GM06990 (cell line): ENCODE measurements around the gene ADCY9.
A peak's percentile ranks its signal among the peaks of the same experiment; 100 is the strongest.

Experiments used
- DNase-seq: peaks from one replicate; pipeline ENCODE4 v3.0.0-alpha.2; 2011; ENCODE audit not compliant: insufficient read length; ENCODE audit errors: extremely low read depth
- H3K27me3 ChIP-seq: replicated peaks from 2 replicates; pipeline ENCODE4 v1.6.0; 2011; ENCODE audit warnings: low read length; ENCODE audit not compliant: control insufficient read depth, insufficient read depth
- H3K36me3 ChIP-seq: 2 replicates; pipeline ENCODE4 v1.5.1; 2011; ENCODE audit warnings: low read length; ENCODE audit not compliant: control insufficient read depth, insufficient read depth
- H3K4me3 ChIP-seq: replicated peaks from 2 replicates; pipeline ENCODE4 v1.5.1; 2011; ENCODE audit warnings: low read depth, mild to moderate bottlenecking, control low read depth, low read length
- TF ChIP-seq, protein P1 (sequence below): IDR thresholded peaks from 2 replicates; pipeline ENCODE4 v1.5.1; 2011; ENCODE audit warnings: low read length, control low read depth, mild to moderate bottlenecking, inconsistent platforms; ENCODE audit not compliant: insufficient read depth, poor library complexity, severe bottlenecking

The ADCY9 gene

DNA sequence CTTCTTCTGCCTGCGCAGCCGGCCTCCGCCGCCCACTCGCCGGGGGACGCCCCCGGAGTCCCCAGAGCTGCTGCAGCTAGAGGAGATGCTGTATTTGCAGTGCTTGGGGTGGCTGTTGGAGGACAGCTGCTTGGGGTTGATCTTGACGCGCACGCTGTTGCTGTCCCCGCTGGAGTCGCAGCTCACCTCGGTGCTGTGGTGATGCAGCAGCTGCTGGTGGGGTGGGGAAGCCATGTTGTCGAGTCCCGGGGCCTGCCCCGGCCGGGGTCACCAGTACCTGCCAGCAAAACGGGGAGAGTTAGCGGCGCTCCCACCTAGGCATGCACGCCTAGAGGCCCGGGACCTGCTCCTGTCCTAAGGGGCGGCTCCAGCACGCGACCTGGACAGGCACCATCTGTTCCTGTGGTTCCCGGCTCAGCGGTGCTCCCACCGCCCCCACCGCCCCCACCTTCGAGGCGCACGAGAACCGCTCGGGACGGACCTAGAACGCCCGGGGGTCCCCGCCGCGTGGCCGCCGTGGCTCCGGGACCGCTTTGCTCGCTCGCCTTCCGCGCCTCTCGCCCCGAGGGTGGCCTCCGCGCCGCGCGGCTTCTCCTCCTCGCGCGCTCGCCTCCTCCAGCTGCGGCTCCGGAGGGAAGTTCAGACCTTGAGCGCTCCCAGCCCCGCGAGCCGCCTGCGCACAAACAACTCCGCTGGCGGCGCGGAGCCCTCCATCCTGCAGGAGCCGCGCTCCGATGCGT lies 863 bp downstream of the ADCY9 start:
- Histone ChIP-seq H3K36me3 (no peaks in the 10 kb centered on the region), H3K4me3 (peak overlapping the region; percentile 34), H3K27me3 (no peaks in the 10 kb centered on the region; the same call in 1 of the 2 replicates)
- DNase-seq, result peak; percentile 27
- TF ChIP-seq, protein P1, sequence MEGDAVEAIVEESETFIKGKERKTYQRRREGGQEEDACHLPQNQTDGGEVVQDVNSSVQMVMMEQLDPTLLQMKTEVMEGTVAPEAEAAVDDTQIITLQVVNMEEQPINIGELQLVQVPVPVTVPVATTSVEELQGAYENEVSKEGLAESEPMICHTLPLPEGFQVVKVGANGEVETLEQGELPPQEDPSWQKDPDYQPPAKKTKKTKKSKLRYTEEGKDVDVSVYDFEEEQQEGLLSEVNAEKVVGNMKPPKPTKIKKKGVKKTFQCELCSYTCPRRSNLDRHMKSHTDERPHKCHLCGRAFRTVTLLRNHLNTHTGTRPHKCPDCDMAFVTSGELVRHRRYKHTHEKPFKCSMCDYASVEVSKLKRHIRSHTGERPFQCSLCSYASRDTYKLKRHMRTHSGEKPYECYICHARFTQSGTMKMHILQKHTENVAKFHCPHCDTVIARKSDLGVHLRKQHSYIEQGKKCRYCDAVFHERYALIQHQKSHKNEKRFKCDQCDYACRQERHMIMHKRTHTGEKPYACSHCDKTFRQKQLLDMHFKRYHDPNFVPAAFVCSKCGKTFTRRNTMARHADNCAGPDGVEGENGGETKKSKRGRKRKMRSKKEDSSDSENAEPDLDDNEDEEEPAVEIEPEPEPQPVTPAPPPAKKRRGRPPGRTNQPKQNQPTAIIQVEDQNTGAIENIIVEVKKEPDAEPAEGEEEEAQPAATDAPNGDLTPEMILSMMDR, result no peak

DNA sequence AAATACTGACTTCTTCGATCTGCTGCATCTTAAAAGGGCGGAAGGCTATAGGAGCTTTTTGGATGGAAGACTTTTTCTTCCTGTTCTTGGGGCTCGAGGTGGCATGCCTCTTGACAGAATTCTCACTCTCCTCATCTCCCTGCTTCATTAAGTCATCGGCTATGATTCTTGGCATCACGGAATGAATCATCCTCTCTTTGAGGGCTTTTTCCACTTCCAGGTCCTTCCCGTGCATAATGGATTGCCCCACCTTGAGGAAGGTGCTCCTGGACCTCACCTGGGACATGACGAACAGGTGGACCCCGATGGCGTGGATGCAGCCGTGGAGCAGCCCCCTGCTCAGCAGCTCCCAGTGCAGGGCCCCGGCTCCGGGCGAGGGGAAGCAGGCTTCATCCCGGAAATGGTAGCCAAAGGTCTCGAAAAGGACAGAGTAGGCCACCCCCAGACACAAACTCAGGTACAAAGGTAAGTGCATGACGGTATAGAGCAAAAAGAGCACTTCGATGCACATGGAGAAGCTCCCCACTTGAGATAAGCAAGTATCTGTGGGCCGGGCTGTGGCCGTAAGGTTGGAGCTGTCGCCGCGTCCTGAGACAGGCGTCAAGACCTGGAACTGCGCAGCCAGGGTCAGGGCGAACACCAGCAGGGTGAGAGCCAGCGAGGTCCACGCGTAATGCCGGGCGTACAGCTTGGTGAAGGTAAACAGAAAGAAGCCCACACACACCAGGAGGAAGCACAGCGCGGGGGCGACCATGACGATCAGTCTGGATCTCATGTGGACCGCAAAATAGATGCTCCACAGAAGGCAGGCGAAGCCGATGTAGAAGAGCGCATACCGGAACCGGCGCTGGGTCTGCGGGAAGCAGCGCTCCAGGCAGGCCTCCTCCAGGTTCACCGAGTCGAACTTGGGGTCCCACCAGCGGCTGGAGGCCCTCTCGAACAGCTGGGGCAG lies 1.7 kb downstream of the ADCY9 start:
- Histone ChIP-seq H3K36me3 (no peaks in the 10 kb centered on the region), H3K27me3 (no peaks in the 10 kb centered on the region; the same call in 1 of the 2 replicates), H3K4me3 (no peak overlapping the region)
- TF ChIP-seq, protein P1, result no peak
- no peak for DNase-seq

DNA sequence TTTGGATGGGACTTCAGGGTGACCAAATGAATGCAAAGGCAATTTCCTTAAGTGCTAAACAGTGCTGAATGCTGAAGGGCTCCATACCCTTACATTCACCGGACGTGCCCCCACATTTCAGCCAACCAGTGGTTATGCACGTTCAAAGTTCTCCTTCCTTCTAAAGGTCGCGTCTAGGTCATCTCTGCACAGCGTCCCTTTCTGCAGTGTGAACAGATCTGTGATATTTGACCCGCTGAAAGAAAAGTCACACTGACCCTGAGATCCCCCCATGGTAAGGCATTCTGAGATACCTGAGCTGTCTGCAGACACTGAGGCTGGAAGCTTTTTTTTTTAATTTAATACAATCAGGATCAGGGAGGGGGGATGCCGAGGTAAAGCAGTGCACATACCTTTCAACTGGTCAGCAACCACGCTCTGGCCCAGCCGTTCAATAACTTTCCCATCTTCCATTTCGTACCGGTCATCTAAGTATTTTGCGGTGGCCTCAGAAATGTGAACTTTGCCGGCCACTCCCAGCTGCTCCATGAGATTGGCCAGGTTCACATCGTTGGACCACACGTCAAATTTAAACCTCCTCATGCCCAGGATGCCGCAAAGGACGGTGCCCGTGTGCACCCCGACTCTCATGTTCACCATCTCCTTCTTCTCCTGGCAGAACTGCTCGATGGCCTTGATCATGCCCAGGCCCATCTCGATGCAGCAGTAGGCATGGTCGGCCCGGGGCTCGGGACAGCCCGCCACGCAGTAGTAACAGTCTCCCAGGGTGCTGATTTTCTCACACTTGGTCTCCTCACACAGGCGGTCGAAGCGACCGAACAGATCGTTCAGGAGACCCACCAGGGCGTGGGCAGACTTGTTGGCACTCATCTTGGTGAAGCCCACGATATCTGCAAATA lies 2.6 kb downstream of the ADCY9 start:
- H3K36me3 ChIP-seq, result no peaks in the 10 kb centered on the region
- H3K4me3 ChIP-seq, result no peak overlapping the region
- DNase-seq, result no peak
- no peaks in the 10 kb centered on the region; the same call in 1 of the 2 replicates for H3K27me3 ChIP-seq
- TF ChIP-seq, protein P1, result no peak

DNA sequence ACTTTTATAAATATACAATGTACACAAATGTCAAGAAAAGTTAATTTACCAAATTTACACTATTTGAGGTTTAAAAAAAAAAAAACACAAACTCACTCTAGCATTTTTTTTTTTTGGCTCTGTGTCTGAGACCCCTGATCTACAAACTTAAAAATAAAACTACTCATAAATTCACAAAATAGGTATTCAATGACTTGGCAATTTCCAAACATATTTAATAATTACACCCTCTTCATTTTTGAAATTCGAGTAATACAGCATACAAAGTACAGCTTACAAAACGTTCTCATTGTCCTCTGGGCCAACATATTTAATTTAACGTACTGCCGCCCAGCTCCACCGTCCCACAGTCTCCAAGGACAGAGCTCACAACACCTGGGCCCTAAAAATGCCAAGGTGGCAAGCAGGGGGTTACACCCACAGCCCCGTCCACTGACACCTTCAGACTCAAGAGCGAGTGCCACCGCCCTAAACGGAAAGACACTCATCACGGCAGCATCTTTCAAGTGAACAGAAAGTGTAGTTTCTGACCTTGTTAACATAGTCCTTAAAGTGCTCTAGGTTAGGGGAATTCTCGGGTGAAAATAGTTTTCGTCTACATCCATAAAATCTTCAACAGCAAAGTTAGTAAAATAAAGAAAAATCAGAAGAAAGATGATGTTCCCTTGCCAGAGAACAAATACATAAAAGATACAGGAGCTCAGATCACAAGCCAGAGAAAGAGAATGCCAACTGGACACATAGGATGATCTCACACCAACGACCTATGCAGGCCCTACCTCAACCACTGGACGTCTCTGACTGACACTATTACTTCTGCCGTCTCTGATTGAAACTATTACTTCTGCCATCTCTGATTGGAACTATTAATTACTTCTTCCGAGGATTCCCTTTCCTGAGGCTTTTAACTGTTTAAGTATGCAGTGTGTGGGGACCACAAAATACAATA lies 4.2 kb downstream of the ADCY9 start:
- TF ChIP-seq, protein P1, result no peak
- Histone ChIP-seq H3K27me3 (no peaks in the 10 kb centered on the region; the same call in 1 of the 2 replicates), H3K4me3 (no peak overlapping the region), H3K36me3 (no peaks in the 10 kb centered on the region)
- DNase-seq, result no peak
